Transverse colon (tissue), 4 donors: ENCODE data around the gene HSD17B8.
A peak's percentile ranks its signal among the peaks of the same experiment; 100 is the strongest.

Source experiments
- POLR2A ChIP-seq: fragments of 450-650 bp; IDR thresholded peaks from one replicate; pipeline ENCODE4 v1.6.1; 2016; ENCODE audit warnings: antibody characterized with exemption, mild to moderate bottlenecking, moderate library complexity
- POLR2AphosphoS5 ChIP-seq, 3 donors: sonication (generic); formaldehyde crosslinking; IDR thresholded peaks; one replicate each; pipeline ENCODE4 v1.6.1; 2016; ENCODE audit warnings: antibody characterized with exemption in 3 of 3
- TF ChIP-seq, protein P1 (sequence below), 5 experiments: fragments of 200-600 bp in 3 of 5; fragments of 450-650 bp in 2 of 5; sonication (generic) in 3 of 5; IDR thresholded peaks; 1 replicate in 2 of 5; 2 replicates in 3 of 5; pipeline ENCODE4 v1.5.1; 2016 to 2017; ENCODE audit warnings: antibody characterized with exemption in 5 of 5, inconsistent platforms in 3 of 5, mild to moderate bottlenecking in 2 of 5, moderate library complexity in 1 of 5

DNA sequence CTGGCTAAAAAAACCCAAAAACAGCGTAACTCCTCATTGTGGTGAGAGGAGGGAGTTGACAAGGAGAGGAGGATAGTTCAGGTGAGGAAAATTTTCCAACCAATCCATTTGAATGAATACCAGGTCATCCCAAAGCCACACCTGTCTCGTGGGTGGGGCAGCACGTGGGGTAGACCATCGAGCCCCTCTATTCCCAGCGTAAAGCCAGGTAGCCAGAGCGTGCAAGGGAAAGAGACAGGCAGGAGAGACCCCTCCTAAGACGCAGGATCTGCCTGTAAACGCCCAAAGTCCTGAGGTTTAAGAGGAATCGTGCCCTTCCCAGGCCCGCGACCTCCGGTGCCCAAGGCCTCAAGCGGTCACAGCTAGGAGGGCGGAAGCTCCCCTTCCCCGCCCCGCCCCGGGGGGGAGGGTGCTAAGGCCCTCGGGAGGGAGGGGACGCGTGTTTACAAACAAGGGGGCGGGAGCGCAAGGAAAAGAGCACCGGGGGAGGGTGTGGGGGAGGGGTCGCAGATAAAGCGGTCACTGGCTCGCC, 4.7 kb upstream of the HSD17B8 start:
- TF ChIP-seq, protein P1, sequence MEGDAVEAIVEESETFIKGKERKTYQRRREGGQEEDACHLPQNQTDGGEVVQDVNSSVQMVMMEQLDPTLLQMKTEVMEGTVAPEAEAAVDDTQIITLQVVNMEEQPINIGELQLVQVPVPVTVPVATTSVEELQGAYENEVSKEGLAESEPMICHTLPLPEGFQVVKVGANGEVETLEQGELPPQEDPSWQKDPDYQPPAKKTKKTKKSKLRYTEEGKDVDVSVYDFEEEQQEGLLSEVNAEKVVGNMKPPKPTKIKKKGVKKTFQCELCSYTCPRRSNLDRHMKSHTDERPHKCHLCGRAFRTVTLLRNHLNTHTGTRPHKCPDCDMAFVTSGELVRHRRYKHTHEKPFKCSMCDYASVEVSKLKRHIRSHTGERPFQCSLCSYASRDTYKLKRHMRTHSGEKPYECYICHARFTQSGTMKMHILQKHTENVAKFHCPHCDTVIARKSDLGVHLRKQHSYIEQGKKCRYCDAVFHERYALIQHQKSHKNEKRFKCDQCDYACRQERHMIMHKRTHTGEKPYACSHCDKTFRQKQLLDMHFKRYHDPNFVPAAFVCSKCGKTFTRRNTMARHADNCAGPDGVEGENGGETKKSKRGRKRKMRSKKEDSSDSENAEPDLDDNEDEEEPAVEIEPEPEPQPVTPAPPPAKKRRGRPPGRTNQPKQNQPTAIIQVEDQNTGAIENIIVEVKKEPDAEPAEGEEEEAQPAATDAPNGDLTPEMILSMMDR (IDR thresholded peaks at IDR 0.05), result peak in 1 of 5 experiments; percentile 14
- TF ChIP-seq POLR2AphosphoS5 (IDR thresholded peaks at IDR 0.05) (no peak), POLR2A (no peak)
